Upper lobe of right lung (tissue), 1 donor: Measurements from ENCODE around the gene PTHLH. TPM values are rescaled to one million over a fixed set of nuclear protein-coding genes. Genes with fewer than 3 reads are reported as not detected.

ENCODE experiments used
- ATAC-seq: fragments of 200-7000 bp; cut with Tn5 transposase; one replicate; pipeline ENCODE4 v1.9.1; 2020; ENCODE audit warnings: mild to moderate bottlenecking, moderate library complexity
- DNase-seq: peaks from one replicate; pipeline ENCODE4 v3.0.0-alpha.2; 2020
- H3K27ac ChIP-seq: fragments of 200-600 bp; one replicate; pipeline ENCODE4 v1.8.0; 2022
- H3K27me3 ChIP-seq: fragments of 200-600 bp; one replicate; pipeline ENCODE4 v1.8.0; 2022; ENCODE audit warnings: mild to moderate bottlenecking
- H3K36me3 ChIP-seq: fragments of 200-600 bp; one replicate; pipeline ENCODE4 v1.8.0; 2022
- H3K4me1 ChIP-seq: fragments of 200-600 bp; one replicate; pipeline ENCODE4 v1.8.0; 2022
- H3K4me3 ChIP-seq: fragments of 200-600 bp; one replicate; pipeline ENCODE4 v1.8.0; 2022; ENCODE audit warnings: mild to moderate bottlenecking
- H3K9me3 ChIP-seq: fragments of 200-600 bp; one replicate; pipeline ENCODE4 v1.8.0; 2022
- intact Hi-C: fragments of 100-400 bp; cut with DNase I; formaldehyde crosslinking; loops from one replicate; pipeline ENCODE4 v1.11.0; 2022
- total RNA-seq: library from RNA; stranded (reverse); fragmentation: NEBNext Ultra II Directional; extraction: Animal tissue kit (Norgen Biotek cat#: 25700); gene quantifications from one replicate; pipeline ENCODE4 v1.2.1, GENCODE V29; 2021
- TF ChIP-seq, protein P1 (sequence below): fragments of 200-600 bp; IDR thresholded peaks from one replicate; pipeline ENCODE4 v1.8.0; 2022; ENCODE audit warnings: antibody characterized with exemption
- donor health status: DM: no; HTN: yes; CAD: no; lungs with severe emphysema.

Gene PTHLH
- total RNA-seq, 1 donor from 2014 or later = 1.9 TPM

DNA sequence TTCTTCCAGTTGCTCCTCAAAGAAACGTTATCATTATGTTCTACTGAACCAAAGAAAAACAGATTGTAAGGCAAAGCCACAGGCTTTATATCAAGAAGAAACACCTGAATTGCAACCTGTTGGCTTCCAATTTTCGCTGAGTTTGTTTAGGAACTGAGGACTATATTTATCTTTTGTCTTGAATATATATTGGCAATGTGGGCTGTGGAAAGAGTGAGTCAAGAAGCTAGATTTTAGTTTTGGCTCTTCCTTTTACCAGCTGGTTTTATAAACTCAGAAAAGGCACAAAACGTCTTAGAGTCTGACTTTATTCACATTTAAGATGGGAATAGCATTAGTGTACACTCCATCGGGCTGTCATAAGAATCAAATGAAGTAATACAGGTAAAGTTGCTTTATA is 10.4 kb upstream of the PTHLH start:
- intact Hi-C loops = no loop called here
- Histone ChIP-seq H3K9me3 (no peaks in the 10 kb centered on the region), H3K4me1 (no peaks in the 10 kb centered on the region), H3K27ac (no peak overlapping the region), H3K27me3 (peaks cover 11% of the 10 kb centered on the region), H3K36me3 (no peaks in the 10 kb centered on the region), H3K4me3 (no peak overlapping the region)
- TF ChIP-seq, protein P1, sequence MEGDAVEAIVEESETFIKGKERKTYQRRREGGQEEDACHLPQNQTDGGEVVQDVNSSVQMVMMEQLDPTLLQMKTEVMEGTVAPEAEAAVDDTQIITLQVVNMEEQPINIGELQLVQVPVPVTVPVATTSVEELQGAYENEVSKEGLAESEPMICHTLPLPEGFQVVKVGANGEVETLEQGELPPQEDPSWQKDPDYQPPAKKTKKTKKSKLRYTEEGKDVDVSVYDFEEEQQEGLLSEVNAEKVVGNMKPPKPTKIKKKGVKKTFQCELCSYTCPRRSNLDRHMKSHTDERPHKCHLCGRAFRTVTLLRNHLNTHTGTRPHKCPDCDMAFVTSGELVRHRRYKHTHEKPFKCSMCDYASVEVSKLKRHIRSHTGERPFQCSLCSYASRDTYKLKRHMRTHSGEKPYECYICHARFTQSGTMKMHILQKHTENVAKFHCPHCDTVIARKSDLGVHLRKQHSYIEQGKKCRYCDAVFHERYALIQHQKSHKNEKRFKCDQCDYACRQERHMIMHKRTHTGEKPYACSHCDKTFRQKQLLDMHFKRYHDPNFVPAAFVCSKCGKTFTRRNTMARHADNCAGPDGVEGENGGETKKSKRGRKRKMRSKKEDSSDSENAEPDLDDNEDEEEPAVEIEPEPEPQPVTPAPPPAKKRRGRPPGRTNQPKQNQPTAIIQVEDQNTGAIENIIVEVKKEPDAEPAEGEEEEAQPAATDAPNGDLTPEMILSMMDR = no peak
- no peak for ATAC-seq
- DNase-seq = no peak

DNA sequence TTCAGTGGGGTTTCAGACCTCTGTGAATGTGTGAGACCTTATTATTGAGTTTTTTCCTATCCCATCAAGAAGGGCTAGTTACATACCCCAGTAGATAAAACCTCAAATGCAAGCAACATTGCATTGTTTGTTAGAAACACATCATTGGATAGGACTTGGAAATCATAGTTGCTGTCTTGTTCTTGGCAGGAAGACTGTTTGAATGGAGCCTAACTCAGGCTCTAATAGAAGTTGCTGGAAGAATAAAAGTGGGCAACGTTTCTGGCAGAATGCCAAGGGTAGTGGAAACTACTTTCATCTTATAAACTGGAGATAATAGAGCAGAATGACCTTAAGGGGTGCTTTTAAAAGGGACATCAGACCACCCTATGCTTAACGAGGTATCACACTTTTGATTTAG is 9.9 kb upstream of the PTHLH start:
- TF ChIP-seq, protein P1 = no peak
- Histone ChIP-seq H3K9me3 (no peaks in the 10 kb centered on the region), H3K4me1 (no peaks in the 10 kb centered on the region), H3K27me3 (peaks cover 16% of the 10 kb centered on the region), H3K4me3 (no peak overlapping the region), H3K27ac (no peak overlapping the region), H3K36me3 (no peaks in the 10 kb centered on the region)
- DNase-seq (no peak), ATAC-seq (no peak)
- intact Hi-C loops = no loop called here

DNA sequence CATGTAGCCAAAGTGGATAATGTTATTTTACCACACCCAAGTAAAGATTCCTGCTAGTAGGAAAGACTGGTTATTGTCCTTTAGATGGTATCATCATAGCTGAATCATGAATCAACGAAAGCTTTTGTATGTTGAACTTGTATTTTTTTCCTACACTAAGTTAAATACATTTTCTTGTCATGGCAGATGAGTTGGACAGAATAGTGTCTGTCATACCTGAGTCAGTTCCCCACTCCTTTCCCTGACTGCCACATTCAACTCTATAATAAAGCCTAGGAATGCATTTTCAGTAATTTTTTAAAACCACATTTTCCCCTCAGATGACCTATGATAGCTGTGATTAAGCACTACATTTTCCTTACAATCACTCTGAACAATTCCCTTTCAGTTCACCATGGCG is 9.3 kb upstream of the PTHLH start:
- Histone ChIP-seq H3K4me1 (no peaks in the 10 kb centered on the region), H3K36me3 (no peaks in the 10 kb centered on the region), H3K27ac (no peak overlapping the region), H3K9me3 (no peaks in the 10 kb centered on the region), H3K4me3 (no peak overlapping the region), H3K27me3 (peaks cover 21% of the 10 kb centered on the region)
- TF ChIP-seq, protein P1 = no peak
- ATAC-seq = no peak
- DNase-seq = no peak
- intact Hi-C loops = no loop called here

DNA sequence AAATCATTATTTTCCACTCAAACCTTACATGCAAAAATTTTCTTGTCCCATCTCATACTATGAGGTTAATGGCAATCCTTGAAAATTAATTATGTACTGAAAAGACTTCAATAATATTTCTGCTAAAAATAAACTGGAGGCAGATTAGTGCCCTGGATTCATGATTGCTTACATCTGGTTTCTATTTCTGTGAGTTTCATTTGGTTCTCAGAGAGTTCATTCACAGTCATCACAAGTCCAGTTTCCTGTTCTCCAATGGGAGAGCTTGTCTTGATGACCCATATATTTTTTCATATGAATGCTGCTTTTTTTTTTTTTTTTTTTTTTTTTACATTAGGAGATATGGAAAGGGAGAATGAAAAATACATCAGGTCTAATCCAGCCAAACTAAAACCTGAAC is 6.6 kb upstream of the PTHLH start:
- intact Hi-C loops = no loop called here
- Histone ChIP-seq H3K36me3 (no peaks in the 10 kb centered on the region), H3K4me3 (no peak overlapping the region), H3K27me3 (peaks cover 48% of the 10 kb centered on the region), H3K9me3 (no peaks in the 10 kb centered on the region), H3K27ac (no peak overlapping the region), H3K4me1 (peaks cover 4% of the 10 kb centered on the region)
- no peak for DNase-seq
- TF ChIP-seq, protein P1 = no peak
- no peak for ATAC-seq

DNA sequence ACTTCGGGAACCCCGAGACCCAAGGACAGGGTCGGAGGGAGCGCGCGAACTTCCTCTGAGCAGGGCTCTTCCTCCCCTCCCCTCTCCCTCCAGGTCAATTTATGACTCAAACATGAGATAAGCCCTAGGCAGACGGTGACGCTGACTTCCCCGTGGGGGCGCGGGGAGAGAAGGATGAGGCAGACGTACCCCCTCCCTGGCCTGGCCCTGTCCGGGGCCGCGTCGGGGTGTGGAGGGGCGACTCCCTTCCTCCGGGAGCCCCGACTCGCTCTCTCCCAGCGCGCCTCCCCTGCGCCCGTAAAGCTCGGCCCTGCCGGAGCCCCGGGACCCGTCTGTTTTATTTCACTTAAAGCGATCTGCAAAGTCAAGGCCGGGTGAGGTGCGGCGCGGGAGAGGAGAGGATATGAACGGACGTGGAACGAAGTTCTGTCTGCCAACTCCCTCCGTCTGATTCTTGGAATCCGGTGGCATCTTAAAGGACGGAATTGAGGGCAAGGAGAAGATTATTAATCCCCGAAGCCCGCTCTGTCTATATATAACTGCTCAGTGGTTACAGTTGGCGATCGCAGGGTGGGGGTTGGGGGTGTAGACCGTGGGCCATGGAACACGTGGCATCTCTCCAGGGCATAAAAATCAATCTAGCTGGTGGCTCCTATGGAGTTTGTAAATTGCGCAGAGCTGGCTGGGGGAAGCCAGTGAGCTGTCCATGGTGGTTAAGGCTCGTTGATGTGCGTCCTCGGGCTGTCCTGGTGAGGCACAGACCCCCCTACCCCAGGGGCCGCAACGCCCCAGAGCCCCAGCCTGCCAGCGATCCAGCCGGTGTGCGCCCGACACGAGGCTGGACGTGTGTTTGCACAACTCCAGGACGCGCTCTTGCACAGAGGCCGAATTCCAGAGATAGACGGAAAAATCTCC is 2.9 kb upstream of the PTHLH start:
- H3K4me1 ChIP-seq = peaks cover 10% of the 10 kb centered on the region
- TF ChIP-seq, protein P1 = no peak
- H3K9me3 ChIP-seq = no peaks in the 10 kb centered on the region
- no peak overlapping the region for H3K27ac ChIP-seq
- DNase-seq = no peak
- intact Hi-C loops = no loop called here
- H3K27me3 ChIP-seq = peaks cover 61% of the 10 kb centered on the region
- no peaks in the 10 kb centered on the region for H3K36me3 ChIP-seq
- H3K4me3 ChIP-seq = peak overlapping the region; percentile 10
- peak; percentile 47 for ATAC-seq
